ENCODE measurements around the gene OSBPL1A. TPM values are rescaled to one million over a fixed set of nuclear protein-coding genes. Genes with fewer than 3 reads are reported as not detected.
"Not testable (repeated sequence)": the region's sequence is repeated elsewhere in the genome, so short reads cannot be mapped to it uniquely, and the experiment has no call there.

OSBPL1A gene
- total RNA-seq, 1 experiment from 2014 or later: 29.8 TPM

DNA sequence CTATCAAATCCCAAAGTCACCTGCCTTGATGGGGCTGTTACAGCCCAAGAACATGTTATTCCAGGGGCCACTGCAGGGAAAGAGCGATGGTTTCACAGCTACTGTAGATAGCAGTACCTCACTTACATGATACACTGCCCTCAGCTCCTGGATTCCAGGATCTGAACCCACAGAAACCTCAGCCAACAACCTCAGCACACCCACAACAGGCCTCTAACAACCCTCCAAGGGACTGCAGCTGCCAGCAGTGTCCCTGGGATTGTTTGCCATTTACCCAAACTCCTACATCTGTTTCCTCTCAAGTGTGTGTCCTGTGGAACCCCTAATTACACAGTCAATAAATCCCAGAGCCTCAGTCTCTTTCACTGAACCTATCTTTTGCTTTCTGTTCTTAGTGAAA lies 28.2 kb downstream of the OSBPL1A start:
- Histone ChIP-seq H3K9me3 (no peaks in the 10 kb centered on the region), H3K27me3 (no peaks in the 10 kb centered on the region), H3K4me3 (no peak overlapping the region), H3K36me3 (no peaks in the 10 kb centered on the region)
- no peak for DNase-seq

DNA sequence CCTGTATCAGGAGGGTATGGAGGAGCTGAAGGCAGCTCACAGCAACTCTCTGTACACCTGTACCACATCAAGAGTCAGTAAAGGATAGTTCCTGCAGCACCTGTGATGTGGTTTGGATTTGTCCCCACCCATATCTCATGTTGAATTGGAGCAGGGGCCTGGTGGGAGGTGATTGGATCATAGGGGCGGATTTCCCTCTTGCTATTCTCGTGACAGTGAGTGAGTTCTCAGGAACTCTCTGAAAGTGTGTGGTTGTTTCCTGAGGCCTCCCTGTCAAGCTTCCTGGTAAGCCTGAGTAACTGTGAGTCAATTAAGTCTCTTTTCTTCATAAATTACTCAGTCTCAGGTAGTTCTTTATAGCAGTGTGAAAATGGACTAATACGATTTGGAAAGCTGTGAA lies 28.9 kb downstream of the OSBPL1A start:
- Histone ChIP-seq H3K4me3 (no peak overlapping the region), H3K9me3 (no peaks in the 10 kb centered on the region), H3K36me3 (no peaks in the 10 kb centered on the region), H3K27me3 (no peaks in the 10 kb centered on the region)
- no peak for DNase-seq

DNA sequence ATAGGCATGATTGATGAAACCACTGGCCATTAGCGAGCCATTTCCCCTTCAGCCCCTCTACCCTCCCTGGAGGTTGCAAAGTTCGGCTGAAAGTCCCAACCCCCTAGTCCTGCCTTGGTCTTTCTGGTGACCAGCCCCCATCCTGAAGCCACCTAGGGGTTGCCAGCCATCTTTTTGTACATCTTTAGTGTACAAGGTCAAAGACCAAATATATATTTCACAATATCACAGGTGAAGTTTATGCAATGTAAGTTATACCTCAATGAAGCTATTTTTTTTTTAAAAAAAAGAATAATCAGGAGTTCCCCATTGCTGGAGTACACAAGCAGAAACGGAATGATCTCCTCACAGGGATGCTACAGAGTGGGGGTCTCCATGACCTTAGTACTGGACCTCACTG lies 31.3 kb downstream of the OSBPL1A start:
- H3K36me3 ChIP-seq: no peaks in the 10 kb centered on the region
- no peak overlapping the region for H3K4me3 ChIP-seq
- no peak for DNase-seq
- no peaks in the 10 kb centered on the region for H3K27me3 ChIP-seq
- no peaks in the 10 kb centered on the region for H3K9me3 ChIP-seq

GRCh38 chr18:24364177-24364576 lies 33.4 kb downstream of the OSBPL1A start:
- H3K9me3 ChIP-seq: no peaks in the 10 kb centered on the region
- no peaks in the 10 kb centered on the region for H3K36me3 ChIP-seq
- no peak overlapping the region for H3K4me3 ChIP-seq
- H3K27me3 ChIP-seq: no peaks in the 10 kb centered on the region
- no peak for DNase-seq

GRCh38 chr18:24362757-24363156 lies 34.9 kb downstream of the OSBPL1A start:
- Histone ChIP-seq H3K4me3 (no peak overlapping the region), H3K36me3 (no peaks in the 10 kb centered on the region), H3K27me3 (no peaks in the 10 kb centered on the region), H3K9me3 (no peaks in the 10 kb centered on the region)
- no peak for DNase-seq

DNA sequence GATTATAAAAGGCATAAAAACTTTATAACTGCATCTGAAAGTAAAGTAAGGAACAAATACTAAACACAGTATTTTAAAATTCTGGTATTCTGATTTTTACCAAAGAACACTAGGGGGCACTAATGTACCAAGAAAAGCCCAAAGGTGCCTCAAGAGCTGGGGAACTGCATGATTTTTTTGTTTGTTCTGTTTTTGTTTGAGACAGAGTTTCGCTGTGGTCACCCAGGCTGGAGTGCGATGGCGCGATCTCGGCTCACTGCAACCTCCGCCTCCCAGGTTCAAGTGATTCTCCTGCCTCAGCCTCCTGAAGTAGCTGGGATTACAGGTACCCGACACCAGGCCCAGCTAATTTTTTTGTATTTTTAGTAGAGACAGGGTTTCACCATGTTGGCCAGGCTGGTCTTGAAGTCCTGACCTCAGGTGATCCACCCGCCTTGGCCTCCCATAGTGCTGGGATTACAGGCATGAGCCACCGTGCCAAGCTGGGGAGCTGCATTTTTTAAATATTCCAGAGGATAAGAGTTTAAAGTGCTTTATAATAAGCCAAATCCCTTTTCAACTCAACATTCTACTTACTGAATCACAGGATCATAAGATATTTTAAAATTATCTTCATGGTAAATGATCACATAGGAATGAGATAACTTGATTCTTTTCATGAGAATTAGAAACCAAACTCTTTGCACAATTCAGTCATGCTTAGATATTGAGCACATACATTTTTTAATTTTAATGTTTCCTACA lies 37.7 kb downstream of the OSBPL1A start:
- H3K27me3 ChIP-seq, H3K9me3 ChIP-seq, DNase-seq, H3K36me3 ChIP-seq, H3K4me3 ChIP-seq: not testable (repeated sequence)

GRCh38 chr18:24354278-24354677 lies 43.3 kb downstream of the OSBPL1A start:
- Histone ChIP-seq H3K4me3 (no peak overlapping the region), H3K36me3 (no peaks in the 10 kb centered on the region), H3K27me3 (no peaks in the 10 kb centered on the region), H3K9me3 (no peaks in the 10 kb centered on the region)
- DNase-seq: no peak

DNA sequence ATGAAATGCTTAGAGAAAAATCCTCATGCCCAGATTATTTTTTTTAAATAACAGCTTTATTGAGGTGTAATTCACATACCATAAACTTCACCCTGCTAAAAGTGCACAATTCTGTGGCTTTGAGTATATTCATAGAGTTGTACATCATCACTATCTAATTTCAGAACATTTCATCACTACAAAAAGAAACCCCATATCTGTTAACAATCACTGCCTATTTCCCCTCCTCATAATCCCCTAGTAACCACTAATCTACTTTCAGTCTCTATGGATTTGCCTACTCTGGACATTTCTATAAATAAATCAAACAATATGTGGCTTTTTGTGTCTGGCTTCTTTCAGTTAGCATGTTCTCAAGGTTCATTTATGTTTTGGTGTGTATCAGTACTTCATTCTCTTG lies 51.4 kb downstream of the OSBPL1A start:
- no peak for DNase-seq
- peaks cover 4% of the 10 kb centered on the region; the same call in 1 of the 2 replicates for H3K9me3 ChIP-seq
- no peaks in the 10 kb centered on the region for H3K36me3 ChIP-seq
- H3K27me3 ChIP-seq: no peaks in the 10 kb centered on the region
- H3K4me3 ChIP-seq: no peak overlapping the region

DNA sequence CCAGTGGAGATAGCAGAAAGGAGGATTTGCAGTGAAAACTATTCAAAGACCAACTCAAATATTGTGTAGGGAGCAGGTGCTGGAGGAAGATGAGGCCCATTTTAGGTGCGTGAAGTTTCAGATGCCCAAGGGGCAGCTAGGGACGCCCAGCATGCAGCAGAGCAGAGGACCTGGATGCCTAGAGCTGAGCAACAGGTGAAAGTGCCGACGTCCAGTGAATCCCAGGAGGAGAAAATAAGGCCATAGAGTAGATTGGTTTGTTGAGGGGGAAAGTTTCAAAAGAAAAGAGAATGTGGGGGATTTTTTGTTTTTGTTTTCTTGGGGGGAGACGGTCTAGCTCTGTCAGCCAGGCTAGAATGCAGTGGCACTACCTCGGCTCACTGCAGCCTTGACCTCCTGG lies 53.1 kb downstream of the OSBPL1A start:
- no peak overlapping the region for H3K4me3 ChIP-seq
- no peaks in the 10 kb centered on the region for H3K36me3 ChIP-seq
- no peak for DNase-seq
- H3K9me3 ChIP-seq: peaks cover 4% of the 10 kb centered on the region; the same call in 1 of the 2 replicates
- no peaks in the 10 kb centered on the region for H3K27me3 ChIP-seq

DNA sequence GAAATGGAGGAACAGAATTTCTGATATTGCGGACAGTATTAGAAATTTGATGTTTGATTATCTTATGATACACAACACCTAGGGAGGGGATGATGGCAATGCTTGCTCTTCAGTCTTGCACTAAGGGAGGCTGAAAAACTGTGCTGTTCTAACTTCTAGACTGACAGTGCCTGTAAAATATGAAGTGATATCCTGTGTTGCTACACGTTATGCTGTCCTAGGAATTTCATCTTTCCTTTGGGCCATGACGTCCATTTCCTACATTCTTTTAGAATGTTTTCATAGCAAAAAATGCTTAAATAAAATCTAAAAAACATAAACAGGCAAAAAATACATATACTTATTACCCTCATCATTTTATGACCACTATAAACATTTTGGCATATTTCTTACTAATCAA lies 55.3 kb downstream of the OSBPL1A start:
- no peaks in the 10 kb centered on the region for H3K27me3 ChIP-seq
- peaks cover 4% of the 10 kb centered on the region; the same call in 1 of the 2 replicates for H3K9me3 ChIP-seq
- no peak for DNase-seq
- no peaks in the 10 kb centered on the region for H3K36me3 ChIP-seq
- H3K4me3 ChIP-seq: no peak overlapping the region

GRCh38 chr18:24341361-24341760 lies 56.3 kb downstream of the OSBPL1A start:
- Histone ChIP-seq H3K9me3 (peaks cover 4% of the 10 kb centered on the region; the same call in 1 of the 2 replicates), H3K36me3 (no peaks in the 10 kb centered on the region), H3K4me3 (no peak overlapping the region), H3K27me3 (no peaks in the 10 kb centered on the region)
- no peak for DNase-seq

- Histone ChIP-seq H3K27me3 (no peaks in the 10 kb centered on the region), H3K4me3 (no peak overlapping the region), H3K9me3 (no peaks in the 10 kb centered on the region), H3K36me3 (peaks cover 5% of the 10 kb centered on the region)
- peak; percentile 28 for DNase-seq
These were observed 64.5 kb downstream of the OSBPL1A start for GRCh38 chr18:24333084-24333483.

DNA sequence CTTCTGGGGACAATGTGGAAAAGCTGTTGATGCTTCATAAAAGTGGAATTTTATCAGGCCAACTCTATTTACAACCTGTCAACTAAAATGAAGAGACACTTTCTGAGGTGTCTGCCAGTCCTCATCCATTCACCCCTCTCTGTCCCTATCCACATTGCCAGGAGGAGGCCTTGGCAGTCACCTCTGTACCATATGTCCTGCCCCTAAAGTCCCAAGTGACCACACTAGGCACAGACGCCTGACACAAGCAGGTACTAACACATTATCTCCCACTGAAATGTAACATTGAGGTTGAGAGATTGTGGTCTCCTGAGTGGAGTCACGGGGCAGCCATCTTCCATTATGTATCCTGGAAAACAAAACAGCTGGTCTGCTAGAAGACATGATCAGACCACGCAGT lies 71.4 kb downstream of the OSBPL1A start:
- no peaks in the 10 kb centered on the region for H3K9me3 ChIP-seq
- DNase-seq: no peak
- peaks cover 2% of the 10 kb centered on the region; the same call in 1 of the 2 replicates for H3K36me3 ChIP-seq
- no peak overlapping the region for H3K4me3 ChIP-seq
- no peaks in the 10 kb centered on the region for H3K27me3 ChIP-seq

DNA sequence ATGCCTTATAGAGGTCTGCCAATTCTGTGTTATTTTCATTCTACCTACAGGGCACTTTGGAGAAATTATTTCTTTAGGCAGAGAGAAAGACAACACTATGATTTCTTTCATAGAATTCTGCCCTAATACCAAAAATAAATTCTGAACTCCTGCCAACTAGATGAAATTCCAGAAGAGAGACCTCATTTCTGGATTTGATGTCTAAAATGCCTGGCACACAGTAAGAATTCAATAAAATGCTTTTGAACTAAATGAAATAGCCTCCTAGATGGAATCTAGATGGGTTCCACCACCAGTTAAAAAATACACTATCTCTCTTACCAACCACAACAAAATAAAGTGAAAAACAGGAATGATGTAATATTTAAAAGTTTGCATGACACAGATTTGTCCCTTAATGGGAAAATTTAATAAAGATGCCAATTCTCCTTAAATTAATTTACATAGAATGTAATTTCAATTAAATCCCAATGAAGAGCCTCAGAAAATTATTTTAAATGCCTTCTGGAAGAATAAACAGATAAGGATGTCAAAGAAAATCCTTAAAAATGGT lies 75.0 kb downstream of the OSBPL1A start:
- no peak for DNase-seq
- Histone ChIP-seq H3K27me3 (no peaks in the 10 kb centered on the region), H3K9me3 (no peaks in the 10 kb centered on the region), H3K36me3 (no peaks in the 10 kb centered on the region), H3K4me3 (no peak overlapping the region)

DNA sequence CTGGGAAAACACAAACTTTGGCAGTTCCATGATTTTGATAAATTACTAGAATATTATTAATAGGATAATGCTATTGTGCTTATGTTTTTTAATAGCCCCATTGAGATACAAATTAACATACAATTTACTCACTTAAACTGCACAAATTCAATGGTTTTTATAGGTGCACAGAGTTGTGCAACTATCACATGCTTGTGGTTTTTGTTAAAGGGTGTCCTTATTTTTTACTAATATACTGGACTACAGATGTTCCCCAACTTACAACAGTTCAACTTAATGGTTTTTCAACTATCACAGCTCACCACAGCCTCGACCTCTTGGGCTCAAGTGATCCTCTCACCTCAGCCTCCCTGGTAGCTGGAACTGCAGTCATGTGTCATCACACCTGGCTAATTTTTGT lies 76.6 kb downstream of the OSBPL1A start:
- H3K36me3 ChIP-seq: no peaks in the 10 kb centered on the region; the same call in 1 of the 2 replicates
- no peak overlapping the region for H3K4me3 ChIP-seq
- H3K9me3 ChIP-seq: no peaks in the 10 kb centered on the region
- DNase-seq: no peak
- H3K27me3 ChIP-seq: no peaks in the 10 kb centered on the region

- no peak for DNase-seq
- Histone ChIP-seq H3K9me3 (no peaks in the 10 kb centered on the region), H3K27me3 (no peaks in the 10 kb centered on the region)
These were observed 77.9 kb downstream of the OSBPL1A start for GRCh38 chr18:24319757-24320156.

GRCh38 chr18:24317370-24317769 lies 80.3 kb downstream of the OSBPL1A start:
- no peaks in the 10 kb centered on the region for H3K9me3 ChIP-seq
- no peak for DNase-seq
- H3K4me3 ChIP-seq: no peak overlapping the region
- H3K27me3 ChIP-seq: no peaks in the 10 kb centered on the region
- no peaks in the 10 kb centered on the region; the same call in 1 of the 2 replicates for H3K36me3 ChIP-seq

More at GRCh38 chr18:24319757-24320156, 77.9 kb downstream of the OSBPL1A start:
- Histone ChIP-seq H3K4me3 (no peak overlapping the region), H3K36me3 (no peaks in the 10 kb centered on the region; the same call in 1 of the 2 replicates)

DNA sequence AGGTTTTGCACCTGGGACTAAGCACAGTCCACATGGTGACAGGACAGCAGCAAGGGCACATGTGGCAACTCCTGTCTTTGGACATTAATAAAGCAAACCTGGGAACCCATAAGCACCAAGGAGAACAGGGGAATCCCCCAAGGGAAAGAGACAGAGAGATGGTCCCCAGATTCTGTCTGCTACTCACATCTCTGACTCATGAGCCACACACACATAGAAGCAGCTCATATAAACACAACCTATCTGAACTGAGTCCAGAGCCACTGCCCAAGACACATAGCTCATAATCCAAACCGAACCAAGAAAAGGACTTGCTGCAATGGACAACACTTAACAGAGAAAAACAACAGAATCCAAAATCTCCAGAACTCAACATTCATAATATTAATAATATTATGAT lies 82.5 kb downstream of the OSBPL1A start:
- Histone ChIP-seq H3K27me3 (no peaks in the 10 kb centered on the region), H3K9me3 (no peaks in the 10 kb centered on the region), H3K4me3 (no peak overlapping the region), H3K36me3 (peaks cover 7% of the 10 kb centered on the region; the same call in 1 of the 2 replicates)
- DNase-seq: no peak
